Sigmoid colon (tissue), 7 donors: ENCODE results near the gene USH2A. TPM values are rescaled to one million over a fixed set of nuclear protein-coding genes. Genes with fewer than 3 reads are reported as not detected.

Source experiments
- DNase-seq: peaks from one replicate; pipeline ENCODE4 v3.0.0-alpha.2; 2019
- H3K27ac ChIP-seq, 4 donors: fragments of 200-600 bp; sonication (generic); one replicate each; pipeline ENCODE4 v1.5.1; 2016 to 2019; ENCODE audit warnings: mild to moderate bottlenecking in 1 of 4
- H3K27me3 ChIP-seq, 3 donors: fragments of 200-600 bp; sonication (generic); one replicate each; pipeline ENCODE4 v1.5.1; 2019; ENCODE audit warnings: mild to moderate bottlenecking in 1 of 3
- H3K36me3 ChIP-seq, 4 donors: fragments of 200-600 bp; sonication (generic); one replicate each; pipeline ENCODE4 v1.5.1; 2016 to 2019
- H3K4me1 ChIP-seq, 4 donors: fragments of 200-600 bp; sonication (generic); one replicate each; pipeline ENCODE4 v1.5.1; 2017 to 2019
- H3K4me3 ChIP-seq, 4 donors: fragments of 200-600 bp; sonication (generic); one replicate each; pipeline ENCODE4 v1.5.1; 2017 to 2019; ENCODE audit warnings: mild to moderate bottlenecking in 2 of 4, moderate library complexity in 1 of 4
- H3K9me3 ChIP-seq, 4 donors: fragments of 200-600 bp in 3 of 4; sonication (generic) in 3 of 4; one replicate each; pipeline versions ENCODE4 v1.5.1 to v1.6.1; 2013 to 2019
- CTCF ChIP-seq, 4 experiments: fragments of 450-650 bp in 3 of 4; fragments of 200-600 bp in 1 of 4; IDR thresholded peaks; one replicate each; pipeline ENCODE4 v1.5.1; 2016 to 2019; ENCODE audit warnings: antibody characterized with exemption in 4 of 4, mild to moderate bottlenecking in 3 of 4, moderate library complexity in 2 of 4
- EP300 ChIP-seq, 4 donors: sonication (generic); formaldehyde crosslinking; IDR thresholded peaks; one replicate each; pipeline ENCODE4 v1.6.1; 2017; ENCODE audit warnings: antibody characterized with exemption in 4 of 4
- POLR2A ChIP-seq, 2 donors: fragments of 450-650 bp; IDR thresholded peaks; one replicate each; pipeline ENCODE4 v1.6.1; 2016; ENCODE audit warnings: antibody characterized with exemption in 2 of 2, mild to moderate bottlenecking in 2 of 2, moderate library complexity in 2 of 2
- POLR2AphosphoS5 ChIP-seq, 4 donors: sonication (generic); formaldehyde crosslinking; IDR thresholded peaks; one replicate each; pipeline ENCODE4 v1.6.1; 2017; ENCODE audit warnings: antibody characterized with exemption in 4 of 4
- WGBS, 2 donors: extraction: QIAGEN DNeasy Blood & Tissue Kit; methylation state at CpG; one replicate each; pipeline ENCODE4 v1.1.7; 2013; 5-methylcytosine and 5-hydroxymethylcytosine counted together
- intact Hi-C: fragments of 100-400 bp; cut with DNase I; formaldehyde crosslinking; loops from one replicate; pipeline ENCODE4 v1.15.1; 2023
- polyA plus RNA-seq, 3 donors: library from polyadenylated mRNA; stranded (reverse); fragments of 200-250 nt; gene quantifications; one replicate each; pipeline ENCODE4 v1.2.3, GENCODE V29; 2013
- total RNA-seq, 4 donors: library from RNA; depleted of rRNA; stranded (reverse); fragments of >200 nt; gene quantifications; one replicate each; pipeline ENCODE4 v1.1.0, GENCODE V29; 2016
- donor health status: healthy with polysubstance abuse.
- donor health status: Bipolar disorder and iron deficiency.
- donor health status: healthy.

The USH2A gene
- total and polyA plus RNA-seq, 7 donors = under 0.01 TPM; not detected in 6

GRCh38 chr1:216095400-216095799 lies 327.8 kb downstream of the USH2A start:
- WGBS, 2 donors = 62 to 64% methylated on average over 4 of the region's 4 CpGs
- H3K27me3 ChIP-seq = no peaks in the 10 kb centered on the region
- no peaks in the 10 kb centered on the region for H3K9me3 ChIP-seq
- no peak for DNase-seq
- intact Hi-C loops = no loop called here
- H3K36me3 ChIP-seq = no peaks in the 10 kb centered on the region
- no peak overlapping the region for H3K27ac ChIP-seq
- TF ChIP-seq CTCF (IDR thresholded peaks at IDR 0.05) = no peak
- TF ChIP-seq POLR2AphosphoS5 (IDR thresholded peaks at IDR 0.05) = no peak
- no peak for TF ChIP-seq EP300 (IDR thresholded peaks at IDR 0.05)
- no peak for TF ChIP-seq POLR2A (IDR thresholded peaks at IDR 0.05)
- no peaks in the 10 kb centered on the region for H3K4me1 ChIP-seq
- H3K4me3 ChIP-seq = no peak overlapping the region

- no peaks in the 10 kb centered on the region for H3K27me3 ChIP-seq
- no peak overlapping the region for H3K27ac ChIP-seq
- 87 to 93% methylated on average over 6 of the region's 6 CpGs for WGBS, 2 donors
- no peaks in the 10 kb centered on the region for H3K36me3 ChIP-seq
- no peak for DNase-seq
- H3K4me3 ChIP-seq = no peak overlapping the region
- no peaks in the 10 kb centered on the region for H3K9me3 ChIP-seq
- TF ChIP-seq POLR2A (IDR thresholded peaks at IDR 0.05) = no peak
- no peak for TF ChIP-seq CTCF (IDR thresholded peaks at IDR 0.05)
- TF ChIP-seq POLR2AphosphoS5 (IDR thresholded peaks at IDR 0.05) = no peak
- no peak for TF ChIP-seq EP300 (IDR thresholded peaks at IDR 0.05)
- no peaks in the 10 kb centered on the region for H3K4me1 ChIP-seq
- intact Hi-C loops = no loop called here
These were observed 332.7 kb downstream of the USH2A start for GRCh38 chr1:216090556-216090955.

GRCh38 chr1:216086678-216087077 lies 336.6 kb downstream of the USH2A start:
- intact Hi-C loops = no loop called here
- Histone ChIP-seq H3K4me1 (no peaks in the 10 kb centered on the region), H3K4me3 (no peak overlapping the region), H3K27ac (no peak overlapping the region), H3K36me3 (no peaks in the 10 kb centered on the region), H3K9me3 (no peaks in the 10 kb centered on the region), H3K27me3 (no peaks in the 10 kb centered on the region)
- DNase-seq = no peak
- TF ChIP-seq POLR2AphosphoS5 (IDR thresholded peaks at IDR 0.05) (no peak), EP300 (IDR thresholded peaks at IDR 0.05) (no peak), CTCF (IDR thresholded peaks at IDR 0.05) (no peak), POLR2A (IDR thresholded peaks at IDR 0.05) (no peak)
- 86 to 95% methylated on average over 3 of the region's 3 CpGs for WGBS, 2 donors

GRCh38 chr1:216081445-216081844 lies 341.8 kb downstream of the USH2A start:
- no peaks in the 10 kb centered on the region for H3K4me1 ChIP-seq
- H3K27me3 ChIP-seq = no peaks in the 10 kb centered on the region
- DNase-seq = no peak
- no peak overlapping the region for H3K4me3 ChIP-seq
- H3K27ac ChIP-seq = no peak overlapping the region
- whole genome bisulfite sequencing, 2 donors = 57 to 70% methylated on average over 5 of the region's 5 CpGs
- no peaks in the 10 kb centered on the region for H3K36me3 ChIP-seq
- H3K9me3 ChIP-seq = no peaks in the 10 kb centered on the region
- intact Hi-C loops = no loop called here
- TF ChIP-seq POLR2A (IDR thresholded peaks at IDR 0.05) (no peak), EP300 (IDR thresholded peaks at IDR 0.05) (no peak), CTCF (IDR thresholded peaks at IDR 0.05) (no peak), POLR2AphosphoS5 (IDR thresholded peaks at IDR 0.05) (no peak)

- no peak for DNase-seq
- Histone ChIP-seq H3K4me1 (no peaks in the 10 kb centered on the region), H3K27me3 (no peaks in the 10 kb centered on the region), H3K27ac (no peak overlapping the region), H3K9me3 (no peaks in the 10 kb centered on the region), H3K36me3 (no peaks in the 10 kb centered on the region), H3K4me3 (no peak overlapping the region)
- intact Hi-C loops = no loop called here
- no peak for TF ChIP-seq CTCF (IDR thresholded peaks at IDR 0.05)
- no peak for TF ChIP-seq POLR2A (IDR thresholded peaks at IDR 0.05)
- TF ChIP-seq POLR2AphosphoS5 (IDR thresholded peaks at IDR 0.05) = no peak
- no peak for TF ChIP-seq EP300 (IDR thresholded peaks at IDR 0.05)
- 33 to 67% methylated on average over 2 of the region's 2 CpGs for WGBS, 2 donors
These were observed 346.5 kb downstream of the USH2A start for GRCh38 chr1:216076751-216077150.
